EL (cell line): ENCODE data around the gene IL2RA.
"Not testable (repeated sequence)": the region's sequence is repeated elsewhere in the genome, so short reads cannot be mapped to it uniquely, and the experiment has no call there.

ENCODE experiments used
- DNase-seq: peaks from one replicate; pipeline ENCODE4 v3.0.0-alpha.2; 2016

IL2RA gene

DNA sequence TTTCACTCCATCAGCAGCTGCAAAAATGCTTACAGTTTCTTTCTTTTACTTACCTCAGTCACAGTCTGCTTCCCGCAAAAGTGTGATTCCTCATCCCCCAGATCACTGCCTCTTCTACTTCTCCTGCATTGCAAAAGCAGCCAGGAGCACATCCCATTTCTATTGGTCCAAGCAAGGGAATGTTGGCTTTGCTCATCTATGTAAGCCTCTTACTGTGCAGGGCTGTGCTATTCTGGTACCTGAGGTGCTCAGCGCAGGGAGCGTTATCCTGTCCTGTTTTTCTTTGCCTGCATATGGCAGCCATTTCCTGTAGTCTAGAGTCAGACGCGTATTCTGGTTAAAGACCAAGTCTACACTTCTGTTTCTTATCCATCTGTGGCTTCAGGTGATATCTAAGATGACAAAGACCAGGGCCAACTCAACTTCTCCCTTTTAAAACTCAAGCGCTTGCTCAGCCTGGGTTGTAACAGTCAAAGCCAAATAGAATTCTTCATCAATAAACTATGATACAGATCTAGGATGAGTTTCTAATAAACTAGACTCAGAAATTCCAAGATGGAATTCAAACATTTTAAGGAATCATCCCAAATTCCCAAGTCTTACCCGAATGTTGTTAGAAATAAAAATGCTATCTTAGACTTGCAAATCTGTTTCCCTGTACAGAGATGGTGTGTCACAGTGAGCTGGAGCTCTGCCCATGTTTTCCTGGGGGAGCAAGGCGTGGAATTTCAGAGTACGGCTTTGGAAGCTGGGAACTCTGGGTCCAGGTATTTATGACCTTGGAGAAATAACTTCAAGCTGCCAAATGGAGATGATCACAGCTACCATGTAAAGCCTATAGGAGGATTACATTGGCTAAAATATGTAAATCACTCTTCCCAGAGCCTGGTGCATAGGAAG lies 20.6 kb upstream of the IL2RA start:
- no peak for DNase-seq

- DNase-seq = no peak
Measured at GRCh38 chr10:6080417-6080973, 18.3 kb upstream of the IL2RA start.

GRCh38 chr10:6079044-6079443 lies 16.9 kb upstream of the IL2RA start:
- no peak for DNase-seq

DNA sequence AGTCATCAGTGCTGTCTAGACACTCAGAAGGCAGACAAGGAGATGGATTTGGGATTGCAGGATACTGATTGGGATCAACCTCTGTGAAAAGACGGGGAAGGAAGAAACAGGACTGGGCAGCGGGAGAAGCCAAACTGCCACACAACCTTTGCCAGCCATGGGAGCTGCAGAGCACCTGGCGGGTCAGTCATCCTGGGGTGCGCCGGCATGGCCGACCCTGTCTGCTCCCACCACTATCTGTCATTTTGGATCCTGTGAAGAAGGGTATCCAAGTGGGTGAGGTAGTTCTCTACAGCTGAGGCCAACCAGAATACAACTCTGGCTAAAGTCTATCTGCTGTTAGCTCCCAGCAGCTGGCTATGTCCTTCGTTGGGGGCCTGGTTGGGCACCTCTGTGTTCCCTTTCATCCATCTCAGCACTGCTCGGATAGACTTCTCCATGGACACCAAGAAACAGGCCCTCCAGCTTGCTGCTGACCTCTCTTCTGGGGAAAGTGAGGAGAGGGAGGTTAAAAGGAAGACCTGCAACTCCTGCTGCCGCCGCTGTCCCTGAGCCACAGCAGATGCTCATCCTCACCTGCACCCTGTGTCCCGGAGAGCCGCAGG lies 15.0 kb upstream of the IL2RA start:
- no peak for DNase-seq

DNA sequence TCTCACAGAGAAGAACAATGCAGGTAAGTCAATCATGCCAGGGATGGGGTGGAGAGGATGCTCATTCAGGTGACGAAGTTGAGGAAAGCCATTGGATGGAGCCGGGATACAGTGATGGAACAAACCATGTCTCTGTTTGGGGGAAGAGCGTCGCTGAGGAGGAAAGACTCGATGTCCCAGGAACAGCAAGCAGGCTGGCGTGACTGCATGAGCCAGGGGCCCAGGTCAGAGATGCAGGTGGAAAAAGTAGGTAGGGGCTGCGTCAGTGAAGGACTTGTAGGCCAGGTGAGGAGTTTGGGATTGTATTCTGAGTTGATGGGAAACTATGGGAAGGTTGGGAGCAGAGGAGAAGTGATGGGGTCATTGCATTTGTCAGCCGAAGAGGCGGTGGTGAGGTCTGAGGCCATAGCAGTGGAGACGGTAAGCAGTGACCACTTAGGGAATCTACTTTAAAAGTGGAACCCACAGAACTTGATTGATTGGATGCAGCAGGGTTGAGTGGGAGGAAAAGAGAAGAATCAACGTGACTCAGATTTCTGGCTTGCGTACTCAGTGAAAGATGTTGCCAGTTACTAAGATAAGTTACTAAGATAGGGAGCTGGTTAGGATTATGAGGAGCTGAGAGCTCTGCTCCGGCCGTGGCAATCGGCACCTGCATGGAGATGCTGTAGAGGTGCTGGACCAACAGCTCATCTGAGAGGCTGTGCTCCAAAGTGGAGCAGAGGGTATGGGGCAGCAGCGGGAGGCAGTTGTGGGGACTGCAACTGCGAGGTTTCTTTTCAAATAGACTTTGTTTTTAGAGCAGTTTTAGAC lies 12.5 kb upstream of the IL2RA start:
- DNase-seq = peak; percentile 22

GRCh38 chr10:6072215-6072934 lies 10.2 kb upstream of the IL2RA start:
- DNase-seq = no peak

GRCh38 chr10:6071181-6072175 lies 9.3 kb upstream of the IL2RA start:
- no peak for DNase-seq

GRCh38 chr10:6070660-6071059 lies 8.5 kb upstream of the IL2RA start:
- DNase-seq = no peak

DNA sequence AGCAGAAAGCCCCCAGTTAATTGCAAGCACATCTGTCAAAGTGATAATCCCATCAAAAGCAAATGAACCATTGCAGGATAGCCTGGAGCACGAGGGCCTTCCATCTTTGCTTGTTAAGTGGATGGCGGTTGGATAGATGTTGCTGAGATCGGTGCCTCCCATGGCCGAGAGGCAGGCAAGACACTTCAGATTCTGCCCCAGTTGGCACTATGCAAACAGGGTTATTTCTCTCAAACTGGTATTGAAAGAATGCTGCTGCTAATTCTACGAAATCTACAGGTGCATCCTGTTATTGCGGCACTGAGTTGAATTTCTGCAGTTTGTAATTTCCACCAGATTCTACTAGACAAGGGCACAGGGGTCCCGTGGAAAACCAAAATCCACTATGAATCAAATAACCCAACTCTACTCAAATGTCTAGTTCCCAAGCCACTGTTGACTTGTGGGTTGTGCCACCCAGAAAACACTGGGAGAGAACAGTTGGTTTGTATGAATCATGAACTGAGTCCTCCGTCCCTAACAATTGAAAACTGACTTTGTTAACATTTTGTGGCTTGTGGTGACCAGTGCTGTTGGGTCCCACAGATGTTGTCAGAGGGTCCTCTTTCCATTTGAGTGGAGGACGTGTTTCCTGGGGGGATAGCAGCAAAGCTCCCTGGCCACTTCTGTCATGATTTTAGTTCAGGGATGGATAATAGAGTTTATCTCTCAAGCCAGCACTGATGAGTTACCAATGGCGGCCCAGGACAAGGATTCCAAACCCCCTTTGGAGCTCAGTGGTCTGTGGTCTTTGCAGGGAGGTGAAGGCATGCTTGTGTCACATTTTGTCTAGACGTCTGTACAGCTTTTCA lies 7.1 kb upstream of the IL2RA start:
- DNase-seq = no peak

- no peak for DNase-seq
Measured at GRCh38 chr10:6068422-6068821, 6.3 kb upstream of the IL2RA start.

DNA sequence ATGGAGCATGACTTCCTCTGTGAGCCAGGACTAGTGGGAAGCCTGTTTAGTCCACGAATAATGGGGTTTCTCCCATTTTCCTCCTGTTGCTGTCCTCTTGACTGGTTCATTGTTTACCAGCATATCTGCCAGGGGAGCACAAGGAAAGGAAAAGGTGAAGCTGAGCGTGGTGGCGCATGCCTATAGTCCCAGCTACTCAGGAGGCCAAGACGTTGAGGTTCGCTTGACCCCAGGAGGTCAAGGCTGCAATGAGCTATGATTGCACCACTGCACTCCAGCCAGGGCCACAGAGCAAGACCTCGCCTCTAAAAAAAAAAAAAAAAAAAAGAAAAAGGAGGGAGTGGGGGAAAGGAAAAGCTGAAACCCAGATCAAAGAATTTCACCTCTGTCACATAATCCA lies 5.8 kb upstream of the IL2RA start:
- no peak for DNase-seq

- DNase-seq = no peak
Measured at GRCh38 chr10:6067457-6067856, 5.3 kb upstream of the IL2RA start.

- no peak for DNase-seq
Measured at GRCh38 chr10:6065835-6066234, 3.7 kb upstream of the IL2RA start.

GRCh38 chr10:6065406-6065805 lies 3.2 kb upstream of the IL2RA start:
- DNase-seq = no peak

DNA sequence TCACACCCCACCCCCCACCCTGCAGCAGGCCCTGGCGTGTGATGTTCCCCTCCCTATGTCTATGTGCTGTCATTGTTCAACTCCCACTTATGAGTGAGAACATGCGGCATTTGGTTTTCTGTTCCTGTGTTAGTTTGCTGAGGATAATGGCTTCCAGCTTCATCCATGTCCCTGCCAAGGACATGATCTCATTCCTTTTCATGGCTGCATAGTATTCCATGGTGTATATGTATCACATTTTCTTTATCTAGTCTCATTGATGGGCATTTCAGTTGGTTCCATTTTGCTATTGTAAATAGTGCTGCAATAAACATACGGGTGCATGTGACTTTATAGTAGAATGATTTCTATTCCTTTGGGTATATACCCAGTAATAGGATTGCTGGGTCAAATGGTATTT lies 2.6 kb upstream of the IL2RA start:
- not testable (repeated sequence) for DNase-seq

GRCh38 chr10:6064119-6064518 lies 2.0 kb upstream of the IL2RA start:
- no peak for DNase-seq

- DNase-seq = no peak
Measured at GRCh38 chr10:6061056-6061455, 1.1 kb downstream of the IL2RA start.

- no peak for DNase-seq
Measured at GRCh38 chr10:6059506-6059905, 2.7 kb downstream of the IL2RA start.

DNA sequence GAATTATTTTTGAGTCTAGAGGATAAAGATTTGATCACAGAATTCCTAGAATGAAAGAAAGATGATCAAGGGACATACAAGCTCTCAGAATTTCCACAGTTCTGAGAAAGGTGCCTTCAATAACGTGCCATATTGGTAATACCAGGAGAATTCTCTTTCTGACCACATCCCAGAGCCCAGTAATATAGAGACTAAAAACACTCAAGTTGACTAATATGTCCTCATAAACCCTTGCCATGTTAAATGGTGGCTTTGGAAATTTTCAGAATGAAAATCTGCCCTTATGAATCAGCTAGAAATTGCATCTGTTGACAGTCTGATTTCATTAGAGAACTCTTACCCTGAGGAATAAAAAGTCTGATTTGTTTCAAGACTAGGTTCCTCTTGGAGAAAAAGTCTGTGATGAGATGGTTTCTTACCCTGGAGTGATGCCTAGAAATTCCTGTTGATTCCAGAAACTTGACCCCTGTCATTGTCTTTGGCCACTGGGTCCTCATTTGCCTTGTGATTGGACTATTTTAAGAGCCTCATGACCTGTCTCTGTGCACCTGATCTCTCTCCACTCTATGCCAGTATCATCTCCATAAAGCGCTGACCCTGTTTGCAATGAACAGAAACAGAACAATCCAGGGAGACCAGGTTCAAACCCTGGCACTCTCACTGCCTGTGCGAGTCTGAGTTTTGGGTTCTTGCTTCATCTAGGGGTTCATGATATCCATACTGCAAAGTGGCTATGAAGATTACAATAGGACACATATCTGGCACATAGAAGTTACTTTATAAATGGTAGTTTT lies 3.3 kb downstream of the IL2RA start:
- no peak for DNase-seq
